T1000 (cell line): ENCODE measurements around the gene IPCEF1.
"Not testable (repeated sequence)": the region's sequence is repeated elsewhere in the genome, so short reads cannot be mapped to it uniquely, and the experiment has no call there.

Experiments used
- DNase-seq: peaks from one replicate; lab custom pipeline; 2025; ENCODE audit warnings: mixed read lengths; lab: John Stamatoyannopoulos, UW

IPCEF1 gene

DNA sequence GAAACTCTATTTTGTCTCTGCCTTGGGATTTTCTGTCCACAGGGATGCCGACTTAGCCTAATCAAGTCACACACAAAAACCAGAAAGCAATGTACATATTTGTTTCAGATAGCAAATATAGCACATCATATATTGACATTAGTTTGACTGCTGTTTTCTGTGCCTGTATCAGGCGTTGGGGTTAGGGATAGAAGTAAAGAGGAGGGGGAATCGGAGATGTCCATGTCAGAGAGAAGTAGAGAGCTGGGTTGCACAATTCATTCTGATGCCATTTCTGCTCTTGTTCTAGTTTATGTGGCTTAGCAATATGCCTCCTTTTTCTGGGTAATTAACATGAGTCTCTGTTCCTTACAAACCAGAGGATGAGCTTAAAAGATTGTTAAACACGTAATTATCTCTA is 14.7 kb upstream of the IPCEF1 start:
- no peak for DNase-seq

DNA sequence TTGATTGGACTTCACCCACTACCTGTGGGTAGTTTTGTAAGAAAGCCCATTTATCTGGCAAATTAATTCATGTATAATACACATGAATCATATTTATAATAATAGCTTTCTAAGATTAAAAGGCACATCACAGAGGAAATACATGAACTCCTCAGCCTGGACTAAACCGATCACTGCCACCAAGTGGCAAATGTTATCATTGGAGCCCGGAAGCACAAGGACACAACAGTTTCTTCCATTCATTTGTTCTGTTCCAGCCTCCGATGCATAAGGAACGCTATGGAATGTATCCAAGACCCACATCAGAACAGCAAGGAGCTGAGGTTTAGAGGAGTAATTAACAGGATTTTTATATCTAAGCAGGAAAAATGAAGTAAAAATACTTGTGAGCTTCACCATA is 13.9 kb upstream of the IPCEF1 start:
- DNase-seq = no peak

DNA sequence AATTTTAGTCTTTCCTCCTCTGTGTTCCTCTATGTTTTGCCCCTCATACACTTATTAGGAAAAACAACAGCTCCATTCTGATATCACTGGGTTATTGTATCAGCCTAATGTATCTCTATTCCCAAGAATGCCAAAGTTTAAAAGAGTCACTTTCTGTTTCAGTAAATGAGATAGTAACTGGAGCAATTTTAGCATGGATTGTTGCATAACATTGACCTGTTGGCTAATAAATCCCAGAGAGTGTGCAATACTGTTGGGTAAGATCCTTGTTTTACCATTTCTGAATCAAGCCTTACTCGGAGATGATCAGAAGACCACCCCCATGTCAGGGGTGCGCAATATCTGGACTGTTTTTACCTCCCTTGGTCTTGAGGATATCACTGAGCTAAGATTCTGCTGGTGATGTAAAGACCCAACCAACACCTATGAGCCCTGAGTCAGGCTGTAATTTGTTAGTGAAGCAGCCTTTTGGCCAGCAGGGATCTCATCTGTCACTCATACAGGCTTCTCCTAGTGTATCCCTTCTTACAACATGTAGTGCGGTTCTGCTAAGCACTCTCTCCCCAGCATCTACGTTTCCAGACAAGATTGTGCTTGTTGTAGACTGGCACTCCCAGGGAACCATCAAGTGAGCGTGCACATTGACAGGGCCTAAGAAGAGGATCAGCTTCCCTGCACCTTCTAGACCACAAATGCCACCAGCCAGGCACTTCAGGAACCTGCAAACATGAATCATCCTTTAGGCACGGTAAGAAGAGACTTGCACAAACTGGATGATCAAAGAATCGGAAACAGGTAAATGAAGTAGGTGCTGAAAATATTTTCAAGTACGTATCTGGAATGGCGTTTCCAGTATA is 11.5 kb upstream of the IPCEF1 start:
- no peak for DNase-seq

DNA sequence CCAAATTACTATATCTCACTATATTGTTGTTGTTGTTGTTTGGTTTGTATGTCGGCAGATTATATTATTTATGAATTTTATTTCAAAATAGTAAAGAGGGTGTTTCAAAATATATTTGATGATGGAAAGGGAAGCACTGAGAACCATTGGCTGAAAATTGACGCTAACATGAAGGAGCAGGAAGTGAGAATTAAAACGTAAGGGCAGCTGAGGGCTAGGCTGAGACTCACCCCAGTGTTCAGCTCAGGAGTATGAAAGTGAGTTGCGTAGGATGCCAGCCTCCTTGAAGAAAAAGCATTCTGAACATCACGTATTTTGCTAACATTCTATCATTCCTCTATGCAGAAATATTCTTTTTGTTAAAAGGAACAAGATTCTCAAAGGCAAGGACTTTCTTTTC is 10.7 kb upstream of the IPCEF1 start:
- DNase-seq = no peak

DNA sequence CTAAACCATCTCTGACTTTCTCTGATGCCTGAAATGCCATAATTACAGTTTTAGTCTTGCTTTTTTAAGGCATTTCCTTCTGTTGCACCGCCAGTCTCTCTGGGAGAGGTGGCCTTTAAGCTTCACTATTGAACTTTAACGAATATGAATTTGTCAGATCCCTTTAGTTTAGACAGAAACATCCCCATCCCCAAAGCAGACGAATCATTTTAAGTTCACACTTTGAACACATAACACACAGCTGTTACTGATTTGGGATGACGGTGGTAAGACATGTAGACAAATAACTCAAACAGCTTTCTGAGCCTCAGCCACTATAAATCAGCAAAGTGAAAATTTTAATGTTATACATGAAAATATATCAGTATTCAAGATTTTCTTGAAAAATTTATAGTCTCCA is 7.2 kb upstream of the IPCEF1 start:
- no peak for DNase-seq

DNA sequence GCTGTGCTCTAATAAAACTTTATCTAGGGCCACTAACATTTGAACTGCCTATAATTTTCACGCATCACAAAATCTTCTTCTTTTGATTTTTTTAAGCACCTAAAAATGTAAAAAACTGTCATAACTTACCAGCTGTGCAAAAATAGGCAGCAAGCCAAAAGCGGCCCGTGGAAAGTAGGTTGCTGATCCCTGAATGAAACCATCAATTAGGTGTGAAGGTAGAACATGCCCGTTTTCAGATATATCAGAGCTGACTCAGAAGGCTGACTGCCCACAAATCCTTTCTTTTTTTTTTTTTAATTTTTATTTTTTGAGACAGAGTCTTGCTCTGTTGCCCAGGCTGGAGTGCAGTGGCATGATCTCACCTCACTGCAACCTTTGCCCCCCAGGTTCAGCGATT is 4.9 kb upstream of the IPCEF1 start:
- no peak for DNase-seq

DNA sequence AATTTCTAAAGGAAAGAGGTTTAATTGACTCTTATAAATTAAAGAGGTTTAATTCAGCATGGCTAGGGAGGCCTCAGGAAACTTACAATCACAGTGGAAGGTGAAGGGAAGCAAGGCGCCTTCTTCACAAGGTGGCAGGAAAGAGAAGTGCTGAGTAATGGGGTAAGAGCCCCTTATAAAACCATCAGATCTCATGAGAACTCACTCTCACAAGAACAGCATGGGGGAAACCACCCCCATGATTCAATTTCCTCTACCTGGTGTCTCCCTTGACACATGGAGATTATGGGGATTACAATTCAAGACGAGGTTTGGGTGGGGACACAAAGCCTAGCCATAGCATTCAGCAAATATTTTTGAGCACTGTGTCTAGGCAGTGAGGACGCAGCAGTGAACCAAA is 3.9 kb upstream of the IPCEF1 start:
- no peak for DNase-seq

DNA sequence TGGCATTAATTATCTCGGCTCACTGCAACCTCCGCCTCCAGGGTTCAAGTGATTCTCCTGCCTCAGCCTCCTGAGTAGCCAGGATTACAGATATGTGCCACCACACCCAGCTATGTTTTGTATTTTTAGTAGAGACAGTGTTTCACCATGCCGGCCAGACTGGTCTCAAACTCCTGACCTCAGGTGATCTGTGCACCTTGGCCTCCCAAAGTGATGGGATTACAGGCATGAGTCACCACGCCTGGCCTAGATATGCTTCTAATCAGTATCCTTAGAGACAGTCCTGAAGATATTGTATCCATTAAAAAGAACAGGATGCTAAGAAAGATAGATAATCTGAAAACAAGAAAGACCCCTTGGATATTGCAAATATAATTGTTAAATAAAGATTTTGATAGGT is 3.1 kb upstream of the IPCEF1 start:
- DNase-seq = no peak

DNA sequence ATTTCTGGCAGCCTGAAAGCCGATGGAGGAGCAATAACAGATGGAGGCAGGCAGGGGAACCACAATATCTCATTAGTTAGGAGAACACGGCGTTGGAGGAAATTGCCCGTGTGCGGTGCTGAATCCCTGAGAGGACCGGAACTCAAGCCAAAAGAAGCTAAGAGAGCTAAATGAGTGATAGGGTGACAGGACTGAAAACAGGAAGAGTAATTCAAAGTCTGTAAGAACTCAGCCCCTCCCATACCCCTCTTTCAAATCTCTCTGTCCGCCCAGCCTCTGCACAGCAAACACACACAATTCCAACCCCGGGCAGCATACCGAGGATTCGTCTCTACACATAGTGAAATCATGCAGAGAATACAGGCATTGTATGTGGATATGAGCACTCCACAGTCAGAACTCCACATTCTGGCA is 2.6 kb upstream of the IPCEF1 start:
- DNase-seq = no peak

DNA sequence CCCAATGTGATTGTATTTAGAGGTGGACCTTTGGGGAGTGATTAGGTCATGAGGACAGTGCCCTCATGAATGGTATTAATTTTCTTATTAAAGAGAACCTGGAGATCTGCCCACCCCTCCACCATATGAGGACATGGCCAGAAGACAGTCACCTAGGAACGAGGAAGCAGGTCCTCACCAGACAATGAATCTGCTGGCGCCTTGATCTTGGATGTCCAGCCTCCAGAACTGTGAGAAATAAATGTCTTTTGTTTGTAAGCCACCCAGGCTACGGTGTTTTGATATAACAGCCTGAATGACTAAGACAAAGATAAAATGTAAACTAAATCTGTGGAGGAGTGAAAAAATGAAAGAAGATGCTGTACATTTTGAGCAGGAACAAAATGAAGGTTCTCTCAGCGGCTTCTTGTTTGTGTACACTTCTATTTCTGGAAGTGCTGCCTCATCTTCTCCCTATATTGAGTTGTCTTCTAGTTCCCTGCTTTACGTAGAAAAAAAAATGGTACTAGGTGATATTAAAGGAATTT is 1.5 kb upstream of the IPCEF1 start:
- DNase-seq = no peak

DNA sequence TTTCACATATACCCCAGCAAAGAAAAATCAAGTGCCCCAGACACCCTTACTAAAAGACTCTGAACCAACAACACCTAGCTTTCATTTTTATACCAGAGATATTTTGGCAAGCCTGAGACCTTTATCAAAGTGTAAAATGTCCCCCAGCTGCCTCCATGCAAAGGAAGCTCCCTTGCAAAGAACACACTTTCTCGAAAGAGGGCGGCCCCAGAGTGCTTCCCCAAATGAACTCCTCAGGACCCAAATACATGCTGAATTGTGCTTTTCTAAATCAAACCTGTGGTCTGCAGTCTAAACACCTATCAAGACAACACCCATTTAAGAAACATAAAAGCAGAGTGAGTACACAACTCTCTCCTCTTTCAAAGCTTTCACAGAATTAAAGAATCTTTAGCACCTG is 490 bp downstream of the IPCEF1 start:
- no peak for DNase-seq

DNA sequence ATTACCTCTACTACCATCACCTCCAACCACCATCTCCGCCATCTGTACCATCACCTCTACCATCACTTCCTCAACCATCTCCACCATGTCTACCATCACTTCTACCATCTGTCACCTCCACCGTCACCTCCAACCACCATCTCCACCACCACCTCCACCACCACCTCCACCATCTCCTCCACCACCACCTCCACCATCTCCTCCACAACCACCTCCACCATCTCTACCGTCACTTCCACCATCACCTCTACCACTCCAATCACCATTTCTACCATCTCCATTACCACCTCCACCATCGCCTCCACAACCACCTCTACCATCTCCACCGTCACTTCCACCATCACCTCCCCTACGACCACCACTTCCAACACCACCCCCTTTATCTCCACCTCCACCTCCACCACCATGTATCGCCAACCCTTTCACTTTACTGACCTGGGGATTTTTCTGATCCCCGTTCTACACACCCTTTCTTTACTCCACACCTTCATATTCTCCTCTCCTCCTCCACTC is 2.3 kb downstream of the IPCEF1 start:
- DNase-seq = no peak

DNA sequence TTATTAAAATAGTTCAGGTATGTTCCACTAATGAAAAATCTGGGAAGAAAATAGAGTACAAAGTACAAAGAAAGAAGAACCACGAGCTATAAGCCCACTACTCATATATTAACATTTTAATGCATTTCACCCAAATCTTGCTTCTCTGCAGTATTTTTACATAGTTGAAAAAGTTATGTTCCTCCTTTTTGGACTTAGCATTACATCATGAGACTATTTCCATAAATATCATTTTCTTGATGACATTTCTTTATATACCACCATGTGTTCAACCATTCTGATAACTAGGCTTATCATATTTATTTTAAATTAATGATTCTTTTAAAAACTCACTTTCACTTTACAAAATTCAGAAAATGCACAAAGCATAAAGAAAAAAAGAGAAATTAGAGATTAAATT is 3.0 kb downstream of the IPCEF1 start:
- DNase-seq = no peak

DNA sequence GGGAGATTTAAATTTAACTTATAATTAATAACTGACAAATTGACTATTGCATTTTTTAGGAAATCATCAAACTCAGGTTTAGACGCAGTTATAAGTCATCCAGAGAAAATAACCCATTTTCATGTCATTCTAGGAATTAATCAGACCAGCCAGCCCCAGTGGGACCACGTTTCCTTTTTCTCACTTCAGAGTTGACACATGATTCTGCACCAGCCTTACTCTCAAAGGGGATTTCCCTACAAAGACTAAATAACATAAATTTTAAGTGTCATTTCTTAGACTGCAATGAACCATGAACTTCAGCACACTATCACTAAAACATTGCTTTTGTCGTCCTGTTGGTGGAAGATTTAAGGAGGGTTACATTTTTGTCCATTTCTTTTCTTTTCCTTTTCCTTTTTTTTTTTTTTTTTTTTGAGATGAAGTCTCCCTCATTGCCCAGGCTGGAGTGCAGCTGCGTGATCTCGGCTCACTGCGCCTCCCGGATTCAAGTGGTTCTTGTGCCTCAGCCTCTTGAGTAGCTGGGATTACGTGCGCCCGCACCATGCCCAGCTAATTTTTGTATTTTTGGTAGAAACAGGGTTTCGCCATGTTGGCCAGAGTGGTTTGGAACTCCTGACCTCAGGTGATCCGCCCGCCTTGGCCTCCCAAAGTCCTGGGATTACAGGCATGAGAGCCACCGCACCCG is 3.6 kb downstream of the IPCEF1 start:
- no peak for DNase-seq

DNA sequence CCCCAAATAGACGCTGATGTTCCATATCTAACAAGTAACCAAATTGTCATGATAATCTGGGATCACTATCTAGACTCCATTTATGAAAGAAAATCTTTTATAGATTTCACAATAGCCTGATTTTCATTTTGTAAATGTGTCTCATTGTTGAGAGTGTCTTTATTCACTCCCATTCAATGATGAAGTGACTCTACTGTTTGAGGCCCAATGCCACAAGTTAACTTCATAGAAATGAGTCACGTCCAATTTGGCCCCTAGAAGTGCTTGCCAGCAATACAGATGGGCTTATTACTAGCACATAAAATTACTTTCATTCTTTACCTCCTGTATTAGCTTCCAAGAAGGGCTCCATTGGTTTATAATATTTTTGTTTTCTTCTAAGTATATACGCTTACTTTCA is 6.3 kb downstream of the IPCEF1 start:
- no peak for DNase-seq

DNA sequence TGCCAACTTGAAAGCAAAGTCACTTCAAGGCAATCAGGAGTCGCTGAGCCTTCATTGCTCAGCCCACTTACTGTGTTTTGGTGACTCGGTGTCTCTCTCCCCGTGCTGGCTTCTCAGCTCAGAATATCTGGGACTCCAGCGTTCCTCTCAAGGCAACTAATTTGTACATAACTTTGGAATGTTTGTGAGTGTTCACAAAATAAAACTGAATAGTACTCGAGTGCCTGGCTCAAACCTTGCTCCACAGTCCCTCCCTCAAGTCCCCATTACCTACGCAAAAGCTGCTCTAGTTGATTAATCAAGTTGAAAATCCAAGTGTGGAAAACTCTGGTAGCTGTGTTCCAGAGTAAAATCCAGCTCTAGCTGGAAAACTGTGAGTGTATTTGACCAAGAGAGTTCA is 8.6 kb downstream of the IPCEF1 start:
- DNase-seq = no peak

DNA sequence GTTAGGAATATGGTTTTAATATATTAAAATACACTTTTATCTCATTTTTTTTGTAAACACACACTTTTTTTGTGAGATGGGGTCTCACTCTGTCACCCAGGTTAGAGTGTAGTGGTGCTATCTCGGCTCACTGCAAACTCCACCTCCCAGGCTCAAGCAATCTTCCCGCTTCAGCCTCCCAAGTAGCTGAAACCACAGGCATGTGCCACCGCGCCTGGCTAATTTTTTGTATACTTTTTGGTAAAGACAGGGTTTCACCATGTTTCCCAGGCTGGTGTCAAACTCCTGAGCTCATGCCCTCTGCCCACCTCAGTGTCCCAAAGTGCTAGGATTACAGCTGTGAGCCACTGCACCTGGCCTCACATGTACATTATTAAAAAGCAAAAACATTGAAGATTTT is 10.8 kb downstream of the IPCEF1 start:
- DNase-seq = no peak

DNA sequence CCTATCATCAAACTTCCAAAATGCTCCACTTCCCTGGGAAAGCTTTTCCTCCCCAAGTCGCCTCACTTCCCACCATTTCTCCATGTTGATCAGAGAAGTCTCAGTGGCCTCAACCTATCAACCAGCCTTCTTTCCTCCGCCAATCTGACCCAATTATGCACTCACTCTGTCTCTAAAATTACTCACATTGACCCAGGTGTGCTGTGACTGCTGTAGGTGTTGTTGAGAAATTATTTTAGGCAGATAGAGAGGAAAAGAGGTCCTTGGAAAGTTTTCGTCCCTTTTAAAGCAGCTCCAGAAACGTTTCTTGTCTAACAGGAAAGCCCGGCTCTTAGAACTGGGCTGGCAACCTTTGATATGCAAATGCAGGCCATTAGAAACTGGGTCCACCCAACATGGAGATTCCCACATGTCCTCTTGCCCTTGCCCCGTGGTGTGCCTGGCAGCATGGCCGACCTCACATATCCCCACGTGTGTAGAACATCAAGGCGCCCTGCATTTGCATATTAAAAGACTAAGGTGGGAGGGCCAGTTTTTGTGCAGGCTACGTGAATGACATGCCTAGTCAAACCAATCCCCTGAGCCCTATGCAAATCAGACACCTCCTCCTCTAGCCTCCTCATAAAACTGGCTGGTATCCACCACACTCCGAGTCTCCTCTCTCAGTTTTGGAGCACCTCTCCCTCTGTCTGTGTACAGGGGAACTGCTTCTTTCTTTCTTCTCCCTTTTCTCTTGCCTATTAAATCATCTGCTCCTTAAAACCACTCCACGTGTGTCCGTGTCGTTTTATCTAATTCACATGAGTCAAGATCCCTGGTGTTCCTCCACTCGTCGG is 12.9 kb downstream of the IPCEF1 start:
- DNase-seq = no peak

DNA sequence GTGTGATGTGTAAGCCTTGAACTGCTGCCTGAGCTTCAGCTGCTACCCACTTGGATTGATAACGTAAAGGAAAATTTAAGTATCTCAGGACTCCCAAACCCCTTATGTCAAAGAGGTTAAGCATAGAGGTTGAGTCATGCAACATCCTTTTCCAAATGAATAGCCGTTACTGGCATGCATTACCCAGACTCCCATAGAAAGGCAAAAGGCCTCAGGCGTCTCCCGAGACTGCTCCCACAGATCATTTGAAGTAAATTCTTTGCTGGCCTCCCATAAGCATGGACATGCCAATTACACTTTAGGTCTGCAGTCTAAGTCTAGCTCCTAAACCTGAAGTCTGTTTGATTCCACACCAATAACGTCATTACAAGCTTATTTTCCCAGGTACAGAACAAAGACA is 14.7 kb downstream of the IPCEF1 start:
- DNase-seq = no peak

DNA sequence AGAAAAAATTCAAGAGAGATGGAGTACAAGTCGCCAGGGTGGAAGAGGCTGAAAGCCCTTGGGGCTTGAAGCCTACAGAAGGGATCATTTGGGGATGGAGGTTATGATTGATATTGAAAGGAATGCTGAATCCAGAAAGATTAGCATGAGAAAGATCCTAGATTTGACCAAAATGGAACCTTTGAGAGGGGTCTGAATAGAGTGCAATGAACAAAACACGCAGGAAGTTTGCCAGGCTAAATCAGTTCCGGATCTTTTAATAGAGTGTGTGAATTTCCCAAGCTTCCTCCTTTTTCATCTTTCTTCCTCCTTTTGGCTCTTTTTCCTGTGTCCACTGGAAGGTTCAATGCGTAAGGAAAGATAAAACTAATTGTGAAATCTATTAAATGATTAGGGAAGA is 15.3 kb downstream of the IPCEF1 start:
- no peak for DNase-seq

DNA sequence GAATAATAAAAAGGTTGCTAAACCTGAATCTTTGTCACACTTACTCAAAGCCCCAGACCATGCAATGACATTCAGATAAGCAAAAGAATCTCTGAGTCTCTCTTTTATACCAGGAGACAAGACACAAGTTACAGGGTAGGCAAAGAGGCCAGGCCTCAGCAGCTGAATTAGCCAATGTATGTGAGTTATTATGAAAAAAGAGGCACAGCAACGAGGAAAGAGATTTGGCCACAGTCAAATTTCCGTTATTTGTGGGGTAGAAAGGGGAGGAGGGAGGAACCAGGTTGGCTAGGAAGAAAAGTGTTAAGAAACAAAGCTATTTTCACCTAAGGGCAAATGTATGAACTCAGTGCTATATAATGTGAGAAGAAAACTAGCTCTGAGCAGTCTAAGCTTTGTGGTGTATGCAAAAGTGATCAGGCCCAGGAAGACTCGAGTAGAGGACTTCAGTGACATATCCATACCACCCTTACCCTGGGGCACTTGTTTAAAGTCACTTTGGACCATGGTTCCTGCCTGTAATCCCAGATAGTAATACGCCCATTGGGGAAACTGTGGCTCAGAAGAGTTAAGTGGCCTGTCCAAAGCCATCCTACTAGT is 19.1 kb downstream of the IPCEF1 start:
- no peak for DNase-seq

DNA sequence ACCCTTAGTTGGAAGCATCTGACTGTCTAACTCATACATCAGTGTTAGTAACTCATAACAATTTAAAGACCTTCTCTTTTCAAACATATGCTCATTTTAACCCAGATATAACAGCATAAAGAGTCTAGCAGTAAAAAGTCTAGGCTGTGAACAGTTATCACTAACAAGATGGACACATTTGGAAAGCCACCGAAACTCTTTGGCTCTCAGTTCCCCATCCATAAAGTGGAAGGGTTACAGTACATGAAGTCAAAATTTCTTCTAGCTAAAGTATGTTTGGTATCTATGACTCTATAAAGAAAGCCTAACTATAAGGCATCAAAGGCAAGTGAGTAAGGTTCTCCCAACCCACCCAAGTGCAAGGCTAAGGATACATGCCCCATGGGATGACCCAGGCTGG is 22.5 kb downstream of the IPCEF1 start:
- not testable (repeated sequence) for DNase-seq
